ENCODE data around the gene YIF1A. TPM values are rescaled to one million over a fixed set of nuclear protein-coding genes. Genes with fewer than 3 reads are reported as not detected.
A peak's percentile ranks its signal among the peaks of the same experiment; 100 is the strongest.
"Not testable (repeated sequence)": the region's sequence is repeated elsewhere in the genome, so short reads cannot be mapped to it uniquely, and the experiment has no call there.

The YIF1A gene
- total RNA-seq, 1 donor = 75.7 TPM

GRCh38 chr11:66312549-66313320 is 23.8 kb upstream of the YIF1A start:
- DNase-seq (ENCODE audit: low read depth in 2 of 3, low spot score in 2 of 3) = peak; percentile 92 to 98 (median 97)

- peak; percentile 95 to 99 (median 96) for DNase-seq (ENCODE audit: low read depth in 2 of 3, low spot score in 2 of 3)
Measured at GRCh38 chr11:66311965-66312548, 23.1 kb upstream of the YIF1A start.

DNA sequence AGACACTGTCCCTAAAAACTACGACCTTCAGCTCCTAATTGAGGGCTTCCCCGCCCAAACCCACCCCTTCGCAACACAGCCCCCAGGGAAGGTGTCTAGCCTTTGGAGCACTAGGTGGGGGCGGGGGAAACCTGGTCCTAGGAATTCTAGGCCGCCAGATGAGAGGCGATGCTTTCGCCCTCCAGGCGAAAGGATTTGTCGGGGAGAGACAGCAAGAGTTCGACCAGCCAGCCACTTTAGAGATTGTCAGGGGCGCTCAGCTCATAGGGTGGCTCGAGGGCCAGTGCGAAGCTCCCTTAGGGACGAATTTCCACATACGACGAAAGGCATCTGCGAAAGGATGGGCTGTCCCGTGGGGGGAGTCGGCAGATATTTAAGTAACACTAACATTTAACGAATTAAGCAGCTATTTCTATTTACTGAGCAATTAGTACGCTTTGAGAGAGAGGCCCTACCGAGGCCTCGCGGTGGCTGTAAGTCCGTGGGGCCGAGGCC is 22.6 kb upstream of the YIF1A start:
- no peak for DNase-seq (ENCODE audit: low read depth in 2 of 3, low spot score in 2 of 3)

DNA sequence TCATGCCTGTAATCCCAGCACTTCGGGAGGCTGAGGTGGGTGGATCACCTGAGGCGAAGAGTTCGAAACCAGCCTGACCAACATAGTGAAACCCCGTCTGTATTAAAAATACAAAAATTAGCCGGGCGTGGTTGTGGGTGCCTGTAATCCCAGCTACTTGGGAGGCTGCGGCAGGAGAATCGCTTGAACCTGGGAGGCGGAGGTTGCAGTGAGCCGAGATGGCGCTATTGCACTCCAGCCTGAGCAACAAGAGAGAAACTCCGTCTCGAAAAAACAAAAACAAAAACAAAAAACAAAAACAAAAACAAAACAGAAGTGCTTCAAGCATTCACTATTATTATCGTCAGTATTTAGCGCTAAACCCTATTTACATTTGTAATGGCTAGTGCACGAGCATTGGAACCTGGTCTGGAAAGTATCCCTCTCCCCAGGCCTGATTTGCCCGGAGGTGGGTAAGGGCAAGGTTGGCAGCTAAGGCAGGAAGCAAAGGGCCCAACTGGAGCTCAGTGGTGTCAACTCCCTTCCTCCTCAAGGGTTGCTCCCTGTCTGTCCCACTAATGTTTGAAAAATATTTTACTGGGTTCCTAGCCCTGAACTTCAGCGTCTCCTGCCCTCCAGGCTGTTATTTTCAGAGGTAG is 22.0 kb upstream of the YIF1A start:
- DNase-seq (ENCODE audit: low read depth in 2 of 3, low spot score in 2 of 3) = not testable (repeated sequence)

- DNase-seq (ENCODE audit: low read depth in 2 of 3, low spot score in 2 of 3) = no peak
Measured at GRCh38 chr11:66310324-66310723, 21.4 kb upstream of the YIF1A start.

DNA sequence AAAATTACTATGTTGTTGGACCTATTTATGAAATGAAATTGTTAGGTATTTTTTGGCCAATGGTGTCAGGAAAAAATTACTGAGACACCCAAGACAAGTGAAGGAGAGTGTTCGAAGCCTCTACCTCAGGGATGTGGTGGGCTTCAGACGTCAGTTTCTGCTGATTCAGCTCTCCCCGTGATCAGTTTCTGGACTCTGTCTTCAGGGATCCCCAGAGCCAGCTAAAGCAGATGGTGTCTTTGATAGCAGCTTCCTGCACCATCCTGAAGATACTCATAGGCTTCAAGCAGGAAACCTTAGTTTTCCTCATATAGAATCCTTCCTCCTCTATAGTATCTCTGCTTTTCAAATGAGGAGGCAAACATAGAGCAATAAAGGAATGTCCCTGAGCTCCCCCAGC is 20.5 kb upstream of the YIF1A start:
- no peak for DNase-seq (ENCODE audit: low read depth in 2 of 3, low spot score in 2 of 3)

DNA sequence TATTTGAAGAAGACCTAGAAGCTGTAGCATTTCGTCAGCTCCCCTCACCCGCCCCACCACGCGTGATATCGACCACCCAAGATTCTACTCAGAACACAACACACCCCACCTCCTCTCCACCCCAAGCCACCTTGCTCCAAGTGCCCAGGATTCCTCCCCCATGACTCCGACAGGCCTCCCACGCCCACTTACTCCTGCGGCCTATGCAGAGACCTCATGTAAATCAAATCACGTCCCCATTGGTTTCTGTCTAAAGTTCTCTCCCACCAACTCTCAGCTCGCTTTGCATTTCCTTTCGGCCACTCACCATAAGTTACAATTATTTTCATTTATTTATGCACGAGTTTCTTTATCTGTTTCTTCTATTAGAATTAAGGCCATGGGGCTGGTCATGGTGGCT is 13.7 kb upstream of the YIF1A start:
- DNase-seq (ENCODE audit: low read depth in 2 of 3, low spot score in 2 of 3) = no peak

DNA sequence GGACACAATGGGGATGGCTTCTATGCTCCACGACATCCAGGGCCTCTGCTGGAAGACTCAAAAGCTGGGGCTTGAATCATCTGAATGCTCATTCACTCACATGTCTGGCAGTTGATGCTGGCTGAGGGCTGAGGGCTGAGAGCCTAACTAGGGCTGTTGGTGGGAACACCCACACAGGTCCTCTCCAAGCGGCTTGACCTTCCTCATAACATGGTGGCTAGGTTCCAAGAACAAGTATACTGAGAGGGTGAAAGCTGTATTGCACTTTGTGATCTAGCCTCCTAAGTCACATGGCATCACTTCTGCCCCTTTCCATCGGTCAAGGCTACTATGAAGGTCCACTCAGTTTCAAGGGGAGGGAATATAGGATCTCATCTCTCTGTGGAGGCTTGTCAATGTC is 10.2 kb upstream of the YIF1A start:
- DNase-seq (ENCODE audit: low read depth in 2 of 3, low spot score in 2 of 3) = no peak

DNA sequence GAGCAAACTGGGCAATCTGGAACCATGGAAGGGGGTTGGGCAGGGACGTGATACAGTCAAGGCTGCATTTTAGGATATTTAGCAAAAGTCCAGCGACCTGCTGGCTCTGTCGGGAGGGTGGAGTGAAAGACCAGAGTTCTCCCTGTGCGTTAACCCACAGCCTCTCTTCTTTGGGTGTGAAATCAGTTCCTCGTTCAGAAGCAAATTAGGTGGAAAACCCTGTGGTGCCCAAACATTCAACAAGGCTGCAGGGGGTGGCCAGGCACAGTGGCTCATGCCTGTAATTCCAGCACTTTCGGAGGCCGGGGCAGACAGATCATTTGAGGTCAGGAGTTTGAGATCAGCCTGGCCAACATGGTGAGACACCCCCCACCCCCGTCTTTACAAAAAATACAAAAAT is 8.7 kb upstream of the YIF1A start:
- no peak for DNase-seq (ENCODE audit: low read depth in 2 of 3, low spot score in 2 of 3)

- no peak for DNase-seq (ENCODE audit: low read depth in 2 of 3, low spot score in 2 of 3)
Measured at GRCh38 chr11:66294626-66295620, 6.0 kb upstream of the YIF1A start.

GRCh38 chr11:66293777-66294625 is 5.1 kb upstream of the YIF1A start:
- DNase-seq (ENCODE audit: low read depth in 2 of 3, low spot score in 2 of 3) = no peak

DNA sequence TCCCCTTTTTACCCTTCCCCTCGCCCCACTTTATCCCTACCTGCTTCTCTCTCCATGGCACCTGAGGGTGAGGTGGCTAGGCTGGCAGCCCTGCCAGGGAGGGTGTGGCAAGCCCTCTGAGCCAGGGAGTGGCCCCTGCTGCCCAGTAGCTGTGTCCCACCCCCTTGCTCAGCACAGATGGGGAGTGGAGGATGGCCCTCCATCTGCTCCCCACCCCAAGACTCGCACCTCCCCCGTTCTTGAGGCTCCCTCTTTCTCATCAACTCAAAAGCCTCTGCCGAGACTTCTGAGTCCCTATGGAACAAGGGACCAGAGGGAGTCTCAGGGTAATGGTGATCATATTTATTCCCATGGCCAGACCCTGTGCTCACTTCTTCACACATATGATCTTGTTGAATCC is 4.4 kb upstream of the YIF1A start:
- no peak for DNase-seq (ENCODE audit: low read depth in 2 of 3, low spot score in 2 of 3)

DNA sequence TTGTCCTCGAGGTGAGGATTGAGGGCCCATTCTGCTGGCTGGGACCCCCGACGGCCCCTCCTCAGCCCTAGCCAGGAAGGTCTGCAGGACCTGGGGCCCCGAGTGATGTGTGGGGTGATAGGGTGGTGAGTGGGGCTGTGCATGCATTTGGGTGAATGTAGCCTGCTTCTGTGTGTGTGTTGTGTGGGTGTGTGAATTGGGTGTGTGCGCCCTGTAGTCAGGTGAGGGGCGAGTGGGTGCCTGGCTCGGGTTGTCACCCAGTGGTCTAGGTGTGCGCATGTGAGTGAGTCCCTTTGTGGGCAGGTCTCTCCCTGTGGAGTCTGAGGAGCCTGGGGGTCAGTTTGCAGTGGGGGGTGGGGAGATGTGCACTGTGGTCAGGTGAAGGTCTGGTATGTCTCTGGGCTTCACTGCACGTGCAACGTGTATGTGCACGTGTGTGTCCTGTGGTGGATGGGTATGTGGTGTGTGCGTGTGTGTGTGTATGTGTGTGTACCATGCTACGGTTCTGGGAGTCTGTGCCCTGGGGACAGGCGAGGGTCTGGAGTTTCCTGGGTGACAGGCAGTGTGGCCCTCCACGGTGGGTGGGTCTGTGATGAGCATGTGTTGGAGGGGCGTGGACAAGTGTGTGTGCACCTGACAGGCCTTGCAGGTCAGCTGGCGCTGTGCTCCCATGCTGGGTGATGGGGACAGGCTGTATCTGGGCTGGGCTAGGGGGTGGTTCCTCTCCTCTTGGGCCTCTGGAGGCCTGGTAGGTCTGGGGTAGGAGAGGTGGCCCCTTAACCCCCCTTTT is 3.8 kb upstream of the YIF1A start:
- DNase-seq (ENCODE audit: low read depth in 2 of 3, low spot score in 2 of 3) = no peak

DNA sequence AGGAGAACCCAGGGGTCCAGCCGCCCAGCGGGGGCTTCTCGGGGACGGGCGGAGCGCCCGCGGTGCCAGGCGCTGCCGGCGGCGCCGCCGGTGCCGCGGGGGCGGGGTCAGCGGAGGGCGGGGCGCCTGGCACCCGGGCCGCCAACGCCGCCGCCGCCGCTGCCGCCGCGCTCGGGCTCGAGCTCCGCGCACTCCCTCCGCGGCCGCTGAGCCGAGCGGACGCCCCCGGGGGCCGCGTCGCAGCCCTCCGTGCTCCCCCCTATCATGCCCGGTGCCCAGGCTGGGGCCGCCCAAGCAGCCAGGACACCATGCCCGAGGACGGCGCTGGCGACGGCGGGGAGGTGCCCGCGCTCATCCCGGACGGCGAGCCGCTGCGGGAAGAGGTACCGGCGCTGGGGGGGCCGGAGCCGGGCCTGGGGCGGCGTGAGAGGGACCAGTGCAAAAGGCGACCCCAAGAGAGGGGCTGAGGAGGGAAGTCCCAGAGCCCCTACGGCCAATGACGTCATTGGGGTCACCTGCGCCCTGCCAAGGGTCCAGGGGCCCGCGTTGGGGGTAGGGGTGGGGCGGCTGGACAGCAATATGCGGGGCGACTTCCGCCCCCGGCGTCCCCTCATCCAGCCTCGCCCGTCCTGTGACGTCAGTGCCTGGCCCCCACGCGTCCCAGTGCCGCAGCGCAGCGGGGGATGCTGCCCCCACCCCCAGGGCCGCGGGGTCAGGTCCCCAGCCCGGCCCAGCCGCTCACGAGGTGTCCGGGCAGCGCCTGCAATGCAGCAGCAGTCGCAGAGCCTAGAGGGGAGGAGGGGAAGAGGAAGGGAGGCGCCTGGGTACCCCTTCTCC is 3.0 kb upstream of the YIF1A start, which contains the start of gene TMEM151A:
Gene TMEM151A, plus strand, starts transcription at position 189 of the 837 bp plus-strand sequence. Its CDS starts 120 bp downstream, at position 309.
- no peak for DNase-seq (ENCODE audit: low read depth in 2 of 3, low spot score in 2 of 3)

GRCh38 chr11:66291303-66291705 is 2.4 kb upstream of the YIF1A start:
- DNase-seq (ENCODE audit: low read depth in 2 of 3, low spot score in 2 of 3) = no peak

DNA sequence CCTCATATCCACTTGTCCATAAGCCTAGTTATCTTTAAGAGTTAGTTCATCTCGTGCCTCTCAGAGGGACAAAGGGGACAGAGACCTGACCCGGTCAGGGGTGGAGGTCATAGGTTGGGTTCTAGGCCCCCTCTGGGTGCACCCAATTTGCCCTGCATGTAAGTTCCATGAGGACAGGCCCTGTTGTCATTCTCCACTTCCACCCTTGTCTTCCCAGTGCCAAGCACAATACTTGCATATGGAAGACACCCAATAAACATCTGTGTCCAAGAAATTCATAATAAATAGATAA is 1.3 kb upstream of the YIF1A start:
- DNase-seq (ENCODE audit: low read depth in 2 of 3, low spot score in 2 of 3) = no peak

DNA sequence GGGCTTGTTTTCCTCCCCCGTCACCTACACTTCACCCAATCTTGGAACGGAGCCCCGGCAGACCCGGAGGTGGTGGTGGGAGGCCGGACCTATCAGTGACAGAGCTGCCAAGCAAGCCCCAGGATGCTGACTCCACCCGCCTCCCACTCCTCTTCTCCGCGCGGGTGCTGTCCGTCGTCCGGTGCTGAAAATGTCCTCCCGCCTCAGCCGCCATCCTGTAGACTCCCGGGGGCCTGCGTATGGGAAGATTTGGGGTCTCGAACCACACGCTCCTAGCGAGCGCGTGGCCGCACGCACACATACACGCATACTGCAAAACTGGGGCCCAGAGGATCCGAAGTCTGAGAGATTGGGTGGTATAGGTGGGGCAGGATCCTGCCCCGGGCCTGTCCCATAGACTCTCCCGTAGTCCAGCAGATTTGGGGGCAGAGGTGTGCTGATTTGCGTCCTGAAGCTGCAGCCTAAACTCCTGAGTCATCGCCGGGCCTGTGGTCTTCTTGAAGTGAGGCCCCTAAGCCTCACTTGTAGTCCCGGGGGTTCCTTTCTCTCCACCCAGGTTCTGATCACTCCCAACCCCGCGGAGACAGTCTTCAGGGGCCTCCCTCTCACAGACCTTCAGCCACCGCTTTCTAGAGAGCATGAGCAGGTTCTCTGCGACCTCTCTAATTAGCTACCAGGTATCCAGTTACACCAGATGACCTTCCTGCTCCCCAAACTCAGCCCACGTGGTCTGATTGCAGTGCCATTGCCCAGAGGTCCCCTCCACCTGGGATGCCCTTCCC is 796 bp upstream of the YIF1A start:
- peak in 2 of 3 donors; percentile 79 to 87 for DNase-seq (ENCODE audit: low read depth in 2 of 3, low spot score in 2 of 3)

Data from hematopoietic multipotent progenitor cell (in vitro differentiated cells).